NCI-H187 treated with DMSO at 0.1 percent for 48 hours (cell line): ENCODE measurements around the gene LHFPL3.
"Not testable (repeated sequence)": the region's sequence is repeated elsewhere in the genome, so short reads cannot be mapped to it uniquely, and the experiment has no call there.

Experiments
- DNase-seq: peaks from one replicate; lab custom pipeline; 2025; lab: John Stamatoyannopoulos, UW

Gene LHFPL3

DNA sequence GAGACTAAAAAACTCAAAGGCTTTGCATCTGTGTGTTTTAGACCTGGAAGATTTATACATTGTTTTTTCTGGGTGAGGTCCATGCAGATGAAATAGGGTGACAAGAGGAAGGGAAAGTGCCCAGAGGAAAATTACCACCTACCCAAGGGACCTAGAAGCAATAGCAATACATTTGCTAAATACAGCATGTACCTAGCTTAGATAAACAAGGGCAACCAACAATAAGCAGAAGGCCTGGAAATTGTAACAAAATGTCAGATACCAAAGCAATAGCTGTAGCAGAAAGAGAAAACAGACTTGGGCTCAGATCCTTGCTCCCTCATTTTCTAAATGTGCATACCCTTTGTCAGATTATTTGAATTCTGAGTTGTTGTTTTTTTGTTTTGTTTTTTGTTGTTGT is 367.2 kb downstream of the LHFPL3 start:
- no peak for DNase-seq

- no peak for DNase-seq
Measured at GRCh38 chr7:104700336-104700735, 371.9 kb downstream of the LHFPL3 start.

- DNase-seq = not testable (repeated sequence)
Measured at GRCh38 chr7:104721027-104721426, 392.6 kb downstream of the LHFPL3 start.

- DNase-seq = no peak
Measured at GRCh38 chr7:104723001-104723400, 394.6 kb downstream of the LHFPL3 start.

GRCh38 chr7:104758504-104758903 is 430.1 kb downstream of the LHFPL3 start:
- DNase-seq = no peak

DNA sequence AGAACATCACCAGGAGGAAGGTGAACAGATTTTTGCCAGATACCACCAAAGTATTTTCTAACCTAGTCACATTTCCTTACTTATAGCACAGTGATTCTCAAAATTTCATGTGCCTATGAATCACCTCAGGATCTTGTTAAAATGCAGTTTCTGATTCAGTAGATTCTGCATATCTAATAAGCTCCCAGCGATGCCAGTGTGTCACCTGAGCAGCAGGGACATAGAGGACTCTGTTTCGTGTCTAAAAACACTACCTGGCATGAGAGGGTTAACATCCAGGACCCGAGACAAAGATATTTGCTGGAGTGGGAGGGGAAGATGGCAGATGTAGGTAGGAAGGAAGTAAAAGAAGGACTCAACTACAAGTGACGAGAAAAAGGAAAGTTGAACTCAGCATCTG is 433.5 kb downstream of the LHFPL3 start:
- DNase-seq = no peak

- DNase-seq = no peak
Measured at GRCh38 chr7:104767113-104767512, 438.7 kb downstream of the LHFPL3 start.

- DNase-seq = no peak
Measured at GRCh38 chr7:104767826-104768536, 439.6 kb downstream of the LHFPL3 start.

DNA sequence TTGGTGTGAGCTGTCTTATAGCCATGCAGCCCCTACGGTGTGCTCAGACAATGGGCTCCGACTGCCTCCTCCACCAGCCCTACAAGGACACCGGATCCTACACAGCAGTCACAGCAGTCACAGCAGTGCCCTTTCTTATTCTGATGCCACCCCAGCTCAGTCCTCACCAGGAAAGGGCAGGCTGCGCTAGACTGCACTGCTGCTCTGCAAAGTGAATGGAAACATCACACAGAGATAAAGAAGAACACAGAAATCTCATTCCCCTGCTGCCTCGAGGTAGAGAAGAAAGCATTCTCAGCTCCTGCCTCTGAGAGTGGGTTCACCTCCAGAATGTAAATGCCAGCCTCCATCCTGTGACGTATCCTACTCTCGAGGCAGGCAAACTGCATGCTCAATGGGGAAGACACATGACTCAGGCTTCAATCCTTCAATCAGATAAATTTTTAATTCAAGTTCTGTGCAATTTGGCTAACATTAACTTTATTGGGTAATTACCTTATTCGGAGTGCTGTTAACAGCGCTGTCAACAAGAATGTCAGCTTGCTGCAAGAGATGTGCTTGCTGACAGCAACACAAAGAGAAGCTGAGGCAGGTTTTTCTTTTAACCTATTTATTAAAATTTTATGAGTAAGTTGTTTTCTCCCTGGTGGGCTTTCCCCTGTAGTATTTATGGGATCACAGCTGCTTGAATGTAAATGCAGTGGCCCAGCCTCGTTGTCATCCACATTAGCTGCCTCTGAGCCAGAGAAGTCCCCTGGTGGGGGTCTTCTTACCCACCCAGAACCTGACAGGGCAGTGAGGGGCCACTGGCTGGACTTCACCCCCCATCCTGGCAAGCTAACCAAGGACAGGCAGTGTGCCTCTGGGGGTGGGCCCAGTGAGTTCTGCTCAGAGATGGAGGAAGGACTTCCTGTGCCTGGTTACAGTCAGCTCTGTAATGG is 444.3 kb downstream of the LHFPL3 start:
- DNase-seq = no peak

- DNase-seq = no peak
Measured at GRCh38 chr7:104773796-104774195, 445.4 kb downstream of the LHFPL3 start.

DNA sequence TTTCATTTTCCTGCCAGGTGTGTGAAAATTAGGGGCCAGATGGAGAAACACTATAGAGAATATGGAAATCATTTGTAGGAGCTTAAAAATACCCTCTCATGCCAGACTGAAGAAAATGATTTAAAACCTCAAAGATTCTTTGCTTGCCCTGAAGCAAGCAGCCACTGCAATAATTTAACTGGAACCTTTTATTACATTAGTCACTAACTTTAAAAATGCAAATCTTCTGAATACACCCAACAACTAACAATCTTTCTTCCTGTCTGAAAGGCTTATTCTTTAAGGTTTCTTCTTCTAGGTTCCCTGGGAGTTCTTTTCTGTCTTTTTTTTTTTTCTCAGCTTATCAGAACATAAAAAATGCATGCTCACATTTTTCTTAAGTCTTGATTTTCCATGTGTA is 447.1 kb downstream of the LHFPL3 start:
- DNase-seq = no peak

- no peak for DNase-seq
Measured at GRCh38 chr7:104777301-104777800, 448.9 kb downstream of the LHFPL3 start.

DNA sequence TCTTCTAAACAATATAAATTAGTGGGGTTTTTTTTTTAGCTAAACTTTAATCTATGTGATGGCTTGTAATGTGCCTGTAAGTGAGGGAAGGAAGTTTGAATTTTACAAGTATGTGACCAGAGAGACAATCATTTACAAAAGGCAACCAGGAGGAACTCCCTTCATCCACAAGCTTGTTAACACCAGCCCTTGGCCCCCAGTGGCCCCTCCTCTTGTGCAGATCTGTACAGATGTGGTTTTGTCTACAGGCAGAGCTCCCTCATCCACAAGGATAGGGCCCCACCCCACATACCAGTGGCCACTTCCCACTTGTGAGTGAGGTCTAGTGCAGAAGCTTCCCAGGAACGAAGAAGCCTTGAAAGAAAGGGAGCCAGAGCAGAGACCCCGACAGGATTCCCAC is 451.5 kb downstream of the LHFPL3 start:
- no peak for DNase-seq

DNA sequence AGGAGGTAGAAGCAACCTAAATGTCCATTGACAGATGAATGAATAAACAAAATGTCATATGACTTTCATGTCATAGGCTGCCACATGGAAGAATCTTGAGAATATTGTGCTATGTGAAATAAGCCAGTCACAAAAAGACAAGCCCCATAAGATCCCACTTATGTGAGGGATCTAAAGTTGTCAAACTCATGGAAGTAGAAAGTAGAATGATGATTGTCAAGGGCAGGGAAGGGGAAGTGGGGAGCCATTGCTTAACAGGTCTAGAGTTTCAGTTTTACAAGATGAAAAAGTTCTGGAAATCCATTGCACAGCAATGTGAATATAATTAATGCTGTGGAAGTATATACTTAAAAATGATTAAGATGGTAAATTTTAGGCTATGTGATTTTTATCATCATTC is 456.3 kb downstream of the LHFPL3 start:
- no peak for DNase-seq

DNA sequence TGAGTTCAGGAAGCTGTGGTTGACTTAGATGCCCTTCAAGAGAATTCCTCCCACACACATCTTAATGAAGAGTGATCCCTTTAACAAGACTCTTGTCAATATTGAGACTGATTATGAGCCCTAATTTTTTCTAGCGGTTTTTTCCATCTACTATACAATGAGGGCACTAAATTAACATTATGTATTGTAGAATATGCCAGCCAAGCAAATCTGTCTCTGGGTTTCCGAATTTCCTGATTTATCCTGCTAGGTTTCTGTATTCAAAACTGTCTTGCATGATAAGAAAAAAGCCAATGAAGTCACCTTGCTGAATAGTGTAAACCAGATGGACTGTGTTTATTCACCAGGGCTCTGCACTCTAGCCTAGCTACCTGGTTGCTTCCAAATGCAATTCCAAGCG is 461.4 kb downstream of the LHFPL3 start:
- no peak for DNase-seq

GRCh38 chr7:104790440-104790839 is 462.0 kb downstream of the LHFPL3 start:
- DNase-seq = no peak

DNA sequence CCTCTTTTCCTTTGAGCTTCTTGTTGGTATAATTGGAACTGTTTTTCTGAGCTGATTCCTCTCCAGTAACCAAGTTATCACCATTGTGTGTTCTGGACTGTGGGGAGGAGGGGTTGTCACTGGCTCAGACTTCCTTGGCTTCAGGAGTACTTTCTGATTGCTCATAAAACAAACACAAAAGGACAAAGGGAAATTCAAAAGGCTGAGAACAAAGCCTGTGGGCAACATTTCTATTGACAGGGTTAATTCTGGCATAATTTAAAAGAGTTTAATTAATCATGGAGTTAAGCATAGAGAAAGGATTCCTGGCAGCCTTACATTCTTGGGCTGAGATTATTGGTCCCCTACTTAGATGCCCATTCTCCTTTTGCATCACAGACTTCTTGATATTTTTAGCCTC is 462.7 kb downstream of the LHFPL3 start:
- no peak for DNase-seq

- no peak for DNase-seq
Measured at GRCh38 chr7:104793066-104793465, 464.7 kb downstream of the LHFPL3 start.

DNA sequence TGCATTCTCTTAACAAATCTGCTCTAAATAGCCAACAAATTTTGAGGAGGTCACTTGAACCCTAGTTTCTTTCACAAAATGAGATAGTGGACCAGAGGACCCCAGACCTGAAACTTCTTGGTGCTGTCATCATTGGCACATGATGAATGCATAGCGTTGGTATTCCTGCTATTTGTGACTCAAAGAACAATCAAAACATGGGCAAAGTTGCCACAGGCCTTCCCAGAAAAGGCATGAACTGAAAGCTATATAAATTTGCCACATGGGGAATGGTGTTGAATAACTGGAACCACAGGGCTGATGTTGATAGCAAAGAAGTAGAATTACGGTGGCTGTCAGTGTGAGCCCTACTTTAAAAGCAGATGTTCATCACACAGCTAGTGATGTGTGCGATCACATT is 465.8 kb downstream of the LHFPL3 start:
- no peak for DNase-seq

DNA sequence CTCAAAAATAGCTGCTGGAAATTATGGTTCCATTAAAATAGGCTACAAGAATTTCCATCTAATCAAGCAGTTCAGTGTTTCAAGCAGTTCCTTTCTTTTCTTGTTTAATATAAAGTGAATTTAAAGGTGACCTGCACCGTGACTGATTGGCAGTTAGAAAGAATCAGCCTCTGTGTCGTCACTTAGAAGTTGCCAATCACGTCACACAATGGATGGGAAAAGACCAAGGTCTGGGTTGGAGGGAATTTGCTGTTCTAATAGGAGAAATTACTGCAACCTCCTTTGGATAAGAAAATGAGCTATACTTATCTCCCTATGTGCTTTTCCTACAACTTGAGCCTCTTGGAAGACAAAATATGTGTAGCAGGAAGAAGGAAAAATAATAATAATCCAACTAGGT is 466.2 kb downstream of the LHFPL3 start:
- DNase-seq = no peak

- DNase-seq = no peak
Measured at GRCh38 chr7:104795086-104795485, 466.7 kb downstream of the LHFPL3 start.

GRCh38 chr7:104795616-104796398 is 467.4 kb downstream of the LHFPL3 start:
- no peak for DNase-seq
